Measurements from ENCODE around the gene TOP1. TPM values are rescaled to one million over a fixed set of nuclear protein-coding genes. Genes with fewer than 3 reads are reported as not detected.

Gene TOP1
- total and polyA plus RNA-seq, 2 of the 4 experiments (the other 2 are of a cell fraction) = 14.0 to 21.5 TPM

- intact Hi-C loops (cut with micrococcal nuclease) = no loop called here
- H3K27me3 ChIP-seq (ENCODE audit: control insufficient read depth, insufficient read depth, low read length) = no peaks in the 10 kb centered on the region
- no peak for TF ChIP-seq RFX5 (IDR thresholded peaks at IDR 0.05; ENCODE audit: low read depth, low read length)
- TF ChIP-seq MAFK (IDR thresholded peaks at IDR 0.05; ENCODE audit: low read depth, low read length) = no peak
- no peak for TF ChIP-seq BHLHE40 (IDR thresholded peaks at IDR 0.05; ENCODE audit: low read depth, low read length)
- TF ChIP-seq ELK1 (IDR thresholded peaks at IDR 0.05; ENCODE audit: borderline replicate concordance, low read depth, low read length) = no peak
- TF ChIP-seq USF2 (IDR thresholded peaks at IDR 0.05; ENCODE audit: low read depth, low read length) = no peak
- TF ChIP-seq CEBPB (IDR thresholded peaks at IDR 0.05; ENCODE audit: low read depth, low read length) = no peak
- TF ChIP-seq POLR2A (IDR thresholded peaks at IDR 0.05; ENCODE audit: low read depth, low read length) = no peak
- no peak for TF ChIP-seq MXI1 (IDR thresholded peaks at IDR 0.05; ENCODE audit: borderline replicate concordance, low read depth, low read length)
- no peak for TF ChIP-seq RCOR1 (IDR thresholded peaks at IDR 0.05; ENCODE audit: insufficient replicate concordance, low read length)
- no peak for TF ChIP-seq CTCF (conservative IDR thresholded peaks at IDR 0.05; ENCODE audit: low read depth, low read length)
- peaks cover 66% of the 10 kb centered on the region for H3K9me1 ChIP-seq (ENCODE audit: insufficient read depth, low read length)
- H3K9me3 ChIP-seq (ENCODE audit: control insufficient read depth, insufficient read depth, low read length) = no peaks in the 10 kb centered on the region
- ChIA-PET CTCF (no interaction called here), POLR2A (ENCODE audit: unreplicated experiment) (no interaction called here)
- H3K56ac ChIP-seq (ENCODE audit: extremely low read depth, insufficient read depth, low read length) = no peak overlapping the region
- H3K14ac ChIP-seq (replicated peaks; ENCODE audit: low read depth, low read length) = 0 out of 2 replicates have a peak overlapping the region, but pooled peaks have one; percentile 18
- no peak overlapping the region for H3K18ac ChIP-seq (ENCODE audit: low read depth, low read length)
- H3K23ac ChIP-seq (ENCODE audit: low read depth, low read length) = no peak overlapping the region
- no peak overlapping the region for H4K91ac ChIP-seq (ENCODE audit: insufficient read depth, low read depth, low read length)
- WGBS, 2 experiments (ENCODE audit: extremely low coverage in 2 of 2, insufficient read length in 1 of 2) = 20% methylated on average over 1 of the region's 3 CpGs; no CpG with 5 or more reads in 1 of the 2 experiments
- peaks cover 56 to 99% of the 10 kb centered on the region in 2 experiments for H3K79me1 ChIP-seq (ENCODE audit: low read depth in 1 of 2, low read length in 2 of 2)
- no peak overlapping the region for H4K5ac ChIP-seq (ENCODE audit: low read depth, low read length)
- H3K4me2 ChIP-seq (ENCODE audit: low read depth, low read length) = no peak overlapping the region
- H3K4ac ChIP-seq (ENCODE audit: low read depth, low read length) = no peak overlapping the region
- peaks cover 100% of the 10 kb centered on the region for H4K20me1 ChIP-seq (ENCODE audit: insufficient read depth, low read length)
- ATAC-seq (ENCODE audit: low read depth) = no peak
- BruUV-seq (replicated peaks) = no TSS peak
- H3K9ac ChIP-seq (ENCODE audit: low read depth, low read length) = no peak overlapping the region
- H2AK9ac ChIP-seq (replicated peaks; ENCODE audit: low read depth, low read length, poor library complexity) = no peak overlapping the region
- dilution Hi-C loops (cut with HindIII; ENCODE audit: low sequenced_read_pairs, unreplicated experiment) = no loop called here
- H2AFZ ChIP-seq (replicated peaks; ENCODE audit: low read length, poor library complexity) = no peak overlapping the region
- H2AK5ac ChIP-seq (ENCODE audit: low read depth, low read length) = no peak overlapping the region
- no peak overlapping the region for H2BK15ac ChIP-seq (ENCODE audit: low read depth, low read length)
- H3K4me3 ChIP-seq (ENCODE audit: insufficient read depth, low read depth, low read length) = no peak overlapping the region
- H3K4me1 ChIP-seq (ENCODE audit: control insufficient read depth, insufficient read depth, low read length) = peaks cover 9% of the 10 kb centered on the region
- no peak overlapping the region for H4K8ac ChIP-seq (ENCODE audit: low read depth in 2 of 2, low read length in 2 of 2)
- H2BK120ac ChIP-seq (ENCODE audit: low read depth, low read length) = no peak overlapping the region
- peak; percentile 29 for DNase-seq
- H3K36me3 ChIP-seq (ENCODE audit: control insufficient read depth, insufficient read depth, low read length) = peaks cover 3% of the 10 kb centered on the region; the same call in 1 of the 2 replicates
- H3K27ac ChIP-seq (ENCODE audit: insufficient read depth, low read length) = no peak overlapping the region
- no peak overlapping the region for H2BK5ac ChIP-seq (ENCODE audit: low read depth, low read length, poor library complexity, severe bottlenecking)
- H2BK20ac ChIP-seq (ENCODE audit: low read depth, low read length) = no peak overlapping the region
- in situ Hi-C loops (cut with MboI; ENCODE audit: low sequenced_read_pairs) = loop anchor here (25.0 kb wide), 1 partner anchor 462 kb away; the partner anchor contains the start of gene CHD6
Measured at GRCh38 chr20:41150664-41151063, 122.0 kb downstream of the TOP1 start.
